Endothelial cell of umbilical vein (primary cell): ENCODE data around the gene ARGLU1. TPM values are rescaled to one million over a fixed set of nuclear protein-coding genes. Genes with fewer than 3 reads are reported as not detected.

Experiments
- BruUV-seq: library from RNA; stranded (reverse); fragments of 400-500 nt; replicated peaks from 2 replicates; lab custom pipeline; 2021; lab: Mats Ljungman, UMichigan
- CTCF ChIA-PET: fragments of 300-600, 350-600 bp; sonication (Branson Sonifier 250); formaldehyde crosslinking; loops from one replicate; lab custom pipeline; 2021; ENCODE audit warnings: antibody characterized with exemption, inconsistent platforms; lab: Charles Lee
- POLR2A ChIA-PET: fragments of 300-600, 350-600 bp; sonication (Branson Sonifier 250); formaldehyde crosslinking; loops from one replicate; lab custom pipeline; 2021; ENCODE audit warnings: antibody characterized with exemption, inconsistent platforms; lab: Charles Lee
- DNase-seq: peaks from one replicate; pipeline ENCODE4 v3.0.0-alpha.2; 2011; ENCODE audit warnings: low read depth, low spot score
- FAIRE-seq: peaks from 2 replicates; lab custom pipeline; 2011; peaks lifted over from hg19 to GRCh38; lab: Jason Lieb, UNC
- H2AFZ ChIP-seq: 2 replicates; pipeline ENCODE4 v1.6.0; 2012; ENCODE audit warnings: low read depth, low read length, control low read depth, inconsistent platforms
- H3K27ac ChIP-seq: 2 replicates; pipeline ENCODE4 v1.5.1; 2011; ENCODE audit warnings: low read depth, mild to moderate bottlenecking, control low read depth, low read length, moderate library complexity; ENCODE audit not compliant: insufficient read depth
- H3K27me3 ChIP-seq, 2 experiments: 2 replicates each; pipeline versions ENCODE4 v1.6.0 to v1.6.1; 2011; ENCODE audit warnings: low read length in 2 of 2, mixed read lengths in 1 of 2; ENCODE audit not compliant: control insufficient read depth in 2 of 2, insufficient read depth in 2 of 2
- H3K36me3 ChIP-seq, 2 experiments: 2 replicates in 1 of 2; 3 replicates in 1 of 2; pipeline ENCODE4 v1.5.1; 2011; ENCODE audit warnings: low read length in 2 of 2, mild to moderate bottlenecking in 1 of 2, moderate library complexity in 1 of 2; ENCODE audit not compliant: control insufficient read depth in 2 of 2, insufficient read depth in 2 of 2; ENCODE audit errors: extremely low read depth in 1 of 2
- H3K4me1 ChIP-seq: 3 replicates; pipeline ENCODE4 v1.5.1; 2011; ENCODE audit warnings: mild to moderate bottlenecking, low read length; ENCODE audit not compliant: control insufficient read depth, insufficient read depth; ENCODE audit errors: extremely low read depth
- H3K4me2 ChIP-seq: 2 replicates; pipeline ENCODE4 v1.6.1; 2011; ENCODE audit warnings: low read length, control low read depth, mixed read lengths; ENCODE audit not compliant: insufficient read depth
- H3K4me3 ChIP-seq, 3 experiments: fragments of 200-600 bp in 1 of 3; sonication (generic), shearing (Covaris generic) in 1 of 3; replicated peaks in 1 of 3; 2 replicates each; pipeline ENCODE4 v1.5.1; 2011 to 2016; ENCODE audit warnings: control low read depth in 3 of 3, low read length in 3 of 3, mild to moderate bottlenecking in 2 of 3, inconsistent platforms in 1 of 3, low read depth in 1 of 3, moderate library complexity in 1 of 3; ENCODE audit not compliant: insufficient read depth in 1 of 3
- H3K79me2 ChIP-seq: 2 replicates; pipeline ENCODE4 v1.6.0; 2012; ENCODE audit warnings: low read length, inconsistent platforms; ENCODE audit not compliant: control insufficient read depth, insufficient read depth
- H3K9ac ChIP-seq: replicated peaks from 2 replicates; pipeline ENCODE3; 2011; ENCODE audit warnings: low read length, control low read depth; ENCODE audit not compliant: insufficient read depth; ENCODE audit errors: extremely low read depth
- H3K9me1 ChIP-seq: replicated peaks from 3 replicates; pipeline ENCODE4 v1.6.0; 2011; ENCODE audit warnings: mild to moderate bottlenecking, low read length; ENCODE audit not compliant: control insufficient read depth, insufficient read depth; ENCODE audit errors: extremely low read depth
- H3K9me3 ChIP-seq: replicated peaks from 2 replicates; pipeline ENCODE4 v1.5.1; 2012; ENCODE audit warnings: low read length, inconsistent platforms; ENCODE audit not compliant: control insufficient read depth, insufficient read depth
- H4K20me1 ChIP-seq: replicated peaks from 2 replicates; pipeline ENCODE3; 2011; ENCODE audit warnings: mild to moderate bottlenecking, low read length; ENCODE audit not compliant: control insufficient read depth, insufficient read depth; ENCODE audit errors: extremely low read depth
- EZH2 ChIP-seq: IDR thresholded peaks from 2 replicates; pipeline ENCODE4 v1.6.1; 2012; ENCODE audit warnings: borderline replicate concordance, low read depth, mild to moderate bottlenecking, moderate library complexity, low read length, inconsistent platforms; ENCODE audit not compliant: severe bottlenecking
- FOS ChIP-seq: IDR thresholded peaks from 2 replicates; pipeline ENCODE4 v1.6.1; 2011; ENCODE audit warnings: mild to moderate bottlenecking, low read length, moderate library complexity, borderline replicate concordance; ENCODE audit not compliant: insufficient read depth
- GATA2 ChIP-seq: IDR thresholded peaks from 2 replicates; pipeline ENCODE4 v1.7.0; 2011; ENCODE audit warnings: low read depth, mild to moderate bottlenecking, moderate library complexity, mixed read lengths, low read length; ENCODE audit not compliant: insufficient read length, insufficient read depth
- JUN ChIP-seq: IDR thresholded peaks from 2 replicates; pipeline ENCODE4 v1.6.1; 2011; ENCODE audit warnings: borderline replicate concordance, low read depth; ENCODE audit not compliant: insufficient read length, insufficient read depth
- MYC ChIP-seq: IDR thresholded peaks from one replicate; pipeline ENCODE4 v1.6.1; 2011; ENCODE audit warnings: mild to moderate bottlenecking, low read depth, low read length
- POLR2A ChIP-seq: IDR thresholded peaks from 2 replicates; pipeline ENCODE4 v1.6.1; 2012; ENCODE audit warnings: low read depth, mild to moderate bottlenecking, control low read depth, low read length
- POLR2AphosphoS5 ChIP-seq: IDR thresholded peaks from 2 replicates; pipeline ENCODE4 v1.6.1; 2012; ENCODE audit warnings: low read depth, mild to moderate bottlenecking, control low read depth, low read length, moderate library complexity; ENCODE audit not compliant: insufficient read depth
- dilution Hi-C: fragments of 300-500 bp; cut with MboI; formaldehyde crosslinking; loops from one replicate; pipeline ENCODE4 v1.15.0; 2019; ENCODE audit warnings: low sequenced_read_pairs; ENCODE audit not compliant: extremely low pct_ligation_motif_present
- intact Hi-C: fragments of 100-400 bp; cut with micrococcal nuclease; formaldehyde crosslinking; loops from one replicate; pipeline ENCODE4 v1.10.0; 2022
- polyA plus RNA-seq, 4 experiments: library from polyadenylated mRNA; depleted of rRNA in 3 of 4; stranded (reverse) in 3 of 4; unstranded in 1 of 4; fragments of >200 nt; gene quantifications; 2 replicates each; pipeline versions ENCODE4 v1.2.1 to v1.2.3, GENCODE V29; 2011 to 2012; ENCODE audit warnings: missing spikeins in 1 of 4
- total RNA-seq: library from RNA; stranded (reverse); gene quantifications from 2 replicates; pipeline ENCODE4 v1.2.3, GENCODE V29; 2021
- TF ChIP-seq, protein P1 (sequence below), 2 donors: IDR thresholded peaks; 1 replicate in 1 of 2; 2 replicates in 1 of 2; pipeline ENCODE4 v1.5.1; 2011; ENCODE audit warnings: low read length in 2 of 2, mild to moderate bottlenecking in 2 of 2, moderate library complexity in 2 of 2, control low read depth in 1 of 2, inconsistent platforms in 1 of 2, low read depth in 1 of 2; ENCODE audit not compliant: insufficient read depth in 1 of 2; ENCODE audit errors: extremely low read depth in 1 of 2
- TF ChIP-seq, protein P2 (sequence below): IDR thresholded peaks from 2 replicates; pipeline ENCODE4 v1.6.1; 2011; ENCODE audit not compliant: insufficient read depth, insufficient read length

Gene ARGLU1
- total and polyA plus RNA-seq, 2 donors (not counting 3 experiments of a cell fraction or from before 2014, with no cell fraction given) = 44.4 to 111 TPM

DNA sequence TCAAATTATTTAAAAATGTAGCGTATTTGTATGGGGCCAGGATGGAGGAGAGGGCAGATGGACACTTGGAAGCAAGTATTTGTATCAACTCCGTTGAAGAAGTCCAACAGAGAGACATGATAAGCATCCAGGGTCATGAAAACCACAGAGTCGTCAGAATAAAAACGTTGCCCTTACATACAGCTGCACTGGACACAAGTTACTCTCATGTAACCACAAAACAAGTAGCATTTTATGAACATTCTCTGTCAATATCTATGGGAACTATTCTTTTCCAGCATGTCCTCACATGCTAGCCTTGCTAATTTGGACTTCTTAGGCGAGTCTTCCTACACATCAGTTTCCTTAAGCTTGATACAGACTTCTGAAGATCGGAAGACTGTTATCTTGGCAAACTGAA is 67.5 kb downstream of the ARGLU1 start:
- ChIA-PET CTCF (no interaction called here), POLR2A (no interaction called here)
- Histone ChIP-seq H3K9me3 (no peaks in the 10 kb centered on the region), H3K27ac (no peak overlapping the region), H3K4me3 (no peak overlapping the region), H3K9me1 (no peaks in the 10 kb centered on the region), H3K27me3 (no peaks in the 10 kb centered on the region), H3K9ac (no peak overlapping the region), H3K4me1 (peaks cover 37% of the 10 kb centered on the region), H4K20me1 (no peaks in the 10 kb centered on the region), H3K4me2 (no peak overlapping the region), H3K79me2 (peaks cover 4% of the 10 kb centered on the region), H3K36me3 (peaks cover 2% of the 10 kb centered on the region in 2 experiments), H2AFZ (no peak overlapping the region)
- TF ChIP-seq, protein P1, sequence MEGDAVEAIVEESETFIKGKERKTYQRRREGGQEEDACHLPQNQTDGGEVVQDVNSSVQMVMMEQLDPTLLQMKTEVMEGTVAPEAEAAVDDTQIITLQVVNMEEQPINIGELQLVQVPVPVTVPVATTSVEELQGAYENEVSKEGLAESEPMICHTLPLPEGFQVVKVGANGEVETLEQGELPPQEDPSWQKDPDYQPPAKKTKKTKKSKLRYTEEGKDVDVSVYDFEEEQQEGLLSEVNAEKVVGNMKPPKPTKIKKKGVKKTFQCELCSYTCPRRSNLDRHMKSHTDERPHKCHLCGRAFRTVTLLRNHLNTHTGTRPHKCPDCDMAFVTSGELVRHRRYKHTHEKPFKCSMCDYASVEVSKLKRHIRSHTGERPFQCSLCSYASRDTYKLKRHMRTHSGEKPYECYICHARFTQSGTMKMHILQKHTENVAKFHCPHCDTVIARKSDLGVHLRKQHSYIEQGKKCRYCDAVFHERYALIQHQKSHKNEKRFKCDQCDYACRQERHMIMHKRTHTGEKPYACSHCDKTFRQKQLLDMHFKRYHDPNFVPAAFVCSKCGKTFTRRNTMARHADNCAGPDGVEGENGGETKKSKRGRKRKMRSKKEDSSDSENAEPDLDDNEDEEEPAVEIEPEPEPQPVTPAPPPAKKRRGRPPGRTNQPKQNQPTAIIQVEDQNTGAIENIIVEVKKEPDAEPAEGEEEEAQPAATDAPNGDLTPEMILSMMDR (IDR thresholded peaks at IDR 0.05; ENCODE audit: extremely low read depth in 1 of 2, insufficient read depth in 1 of 2, low read depth in 1 of 2, low read length in 2 of 2) = no peak
- TF ChIP-seq POLR2A = no peak
- no peak for TF ChIP-seq JUN
- TF ChIP-seq, protein P2, sequence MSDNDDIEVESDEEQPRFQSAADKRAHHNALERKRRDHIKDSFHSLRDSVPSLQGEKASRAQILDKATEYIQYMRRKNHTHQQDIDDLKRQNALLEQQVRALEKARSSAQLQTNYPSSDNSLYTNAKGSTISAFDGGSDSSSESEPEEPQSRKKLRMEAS = no peak
- TF ChIP-seq GATA2 = no peak
- no peak for TF ChIP-seq EZH2
- intact Hi-C loops (no loop called here), dilution Hi-C loops (no loop called here)
- BruUV-seq = no TSS peak
- FAIRE-seq (no peak), DNase-seq (no peak)

DNA sequence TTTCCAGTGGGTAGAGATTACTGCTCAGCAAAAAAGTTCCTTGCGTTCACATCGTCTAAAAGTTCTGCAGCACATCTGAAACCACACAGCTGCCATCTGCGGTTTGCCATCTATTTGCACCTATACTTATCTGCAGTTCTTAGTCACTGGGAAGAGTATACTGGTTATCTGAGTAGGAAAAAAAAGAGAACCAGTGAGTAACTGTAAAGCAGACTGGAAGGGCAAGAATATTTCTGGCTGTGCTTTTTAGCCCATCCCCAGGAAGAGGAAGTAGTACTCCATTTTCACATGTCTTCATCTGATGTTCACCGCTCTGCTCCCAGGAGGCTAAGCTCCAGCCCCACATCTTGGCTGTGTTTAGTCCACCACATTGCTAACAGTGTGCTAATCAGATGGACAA is 68.0 kb downstream of the ARGLU1 start:
- Histone ChIP-seq H4K20me1 (no peaks in the 10 kb centered on the region), H3K79me2 (peaks cover 2% of the 10 kb centered on the region), H2AFZ (no peak overlapping the region), H3K9me3 (no peaks in the 10 kb centered on the region), H3K4me3 (no peak overlapping the region), H3K4me2 (no peak overlapping the region), H3K27ac (no peak overlapping the region), H3K36me3 (peaks cover 2% of the 10 kb centered on the region in 2 experiments), H3K9ac (no peak overlapping the region), H3K27me3 (no peaks in the 10 kb centered on the region), H3K4me1 (peaks cover 41% of the 10 kb centered on the region), H3K9me1 (no peaks in the 10 kb centered on the region)
- DNase-seq (no peak), FAIRE-seq (no peak)
- intact Hi-C loops = loop anchor here (10.0 kb wide), 2 partner anchors 385 to 415 kb away; no protein-coding TSS in a partner anchor
- ChIA-PET CTCF (no interaction called here), POLR2A (no interaction called here)
- BruUV-seq = no TSS peak
- TF ChIP-seq, protein P1 (IDR thresholded peaks at IDR 0.05; ENCODE audit: extremely low read depth in 1 of 2, insufficient read depth in 1 of 2, low read depth in 1 of 2, low read length in 2 of 2) = no peak
- TF ChIP-seq POLR2AphosphoS5 (no peak), POLR2A (no peak), GATA2 (no peak), FOS (no peak), JUN (no peak), EZH2 (no peak), MYC (no peak)
- TF ChIP-seq, protein P2 = no peak
- dilution Hi-C loops = no loop called here
